NCI-H524 (cell line): Measurements from ENCODE around the gene HHIPL1.
A peak's percentile ranks its signal among the peaks of the same experiment; 100 is the strongest.

Experiments used
- DNase-seq, 2 experiments: peaks; one replicate each; lab custom pipeline; 2025; lab: John Stamatoyannopoulos, UW

The HHIPL1 gene

GRCh38 chr14:99675382-99675835 lies 30.5 kb downstream of the HHIPL1 start:
- DNase-seq: no peak

- DNase-seq: no peak
Measured at GRCh38 chr14:99675951-99676350, 31.0 kb downstream of the HHIPL1 start.

GRCh38 chr14:99676657-99677056 lies 31.7 kb downstream of the HHIPL1 start:
- no peak for DNase-seq

- no peak for DNase-seq
Measured at GRCh38 chr14:99677231-99678140, 32.6 kb downstream of the HHIPL1 start.

GRCh38 chr14:99678198-99678597 lies 33.3 kb downstream of the HHIPL1 start:
- no peak for DNase-seq

GRCh38 chr14:99679111-99679510 lies 34.2 kb downstream of the HHIPL1 start:
- DNase-seq: no peak

GRCh38 chr14:99679543-99679942 lies 34.6 kb downstream of the HHIPL1 start:
- no peak for DNase-seq

GRCh38 chr14:99679996-99680395 lies 35.1 kb downstream of the HHIPL1 start:
- no peak for DNase-seq

GRCh38 chr14:99681101-99681831 lies 36.3 kb downstream of the HHIPL1 start:
- peak; percentile 41 to 60 for DNase-seq

- no peak for DNase-seq
Measured at GRCh38 chr14:99681832-99682148, 36.9 kb downstream of the HHIPL1 start.

- peak; percentile 69 to 87 for DNase-seq
Measured at GRCh38 chr14:99682809-99683618, 38.1 kb downstream of the HHIPL1 start.

GRCh38 chr14:99683619-99684409 lies 38.9 kb downstream of the HHIPL1 start, which contains the start of gene CYP46A1:
TSS of gene CYP46A1 (plus strand) at chr14:99684298. CDS start at chr14:99684418, 120 bp downstream.
- DNase-seq: peak; percentile 99 to 100

GRCh38 chr14:99684410-99684934 lies 39.5 kb downstream of the HHIPL1 start:
- DNase-seq: peak in 1 of 2 experiments; percentile 66

GRCh38 chr14:99685151-99685591 lies 40.2 kb downstream of the HHIPL1 start:
- DNase-seq: no peak

- peak in 1 of 2 experiments; percentile 35 for DNase-seq
Measured at GRCh38 chr14:99685596-99685995, 40.7 kb downstream of the HHIPL1 start.

GRCh38 chr14:99686557-99687283 lies 41.8 kb downstream of the HHIPL1 start:
- DNase-seq: no peak

GRCh38 chr14:99687284-99688209 lies 42.6 kb downstream of the HHIPL1 start:
- no peak for DNase-seq

GRCh38 chr14:99688210-99688581 lies 43.3 kb downstream of the HHIPL1 start:
- no peak for DNase-seq

- no peak for DNase-seq
Measured at GRCh38 chr14:99688629-99689028, 43.7 kb downstream of the HHIPL1 start.
